Erythroblast (primary cell): ENCODE data around the gene DPP9.

ENCODE experiments used
- DNase-seq, 2 experiments: peaks; one replicate each; lab custom pipeline; 2025; lab: John Stamatoyannopoulos, UW
- GATA1 ChIP-seq: IDR thresholded peaks from 2 replicates; pipeline ENCODE4 v1.6.1; 2011; ENCODE audit warnings: low read depth, mild to moderate bottlenecking, control low read depth, low read length, moderate library complexity
- POLR2A ChIP-seq: IDR thresholded peaks from 2 replicates; pipeline ENCODE4 v1.6.1; 2011; ENCODE audit warnings: mild to moderate bottlenecking, low read length

Gene DPP9

GRCh38 chr19:4709440-4710280 lies 14.0 kb downstream of the DPP9 start:
- DNase-seq, result no peak
- TF ChIP-seq POLR2A (no peak), GATA1 (no peak)

DNA sequence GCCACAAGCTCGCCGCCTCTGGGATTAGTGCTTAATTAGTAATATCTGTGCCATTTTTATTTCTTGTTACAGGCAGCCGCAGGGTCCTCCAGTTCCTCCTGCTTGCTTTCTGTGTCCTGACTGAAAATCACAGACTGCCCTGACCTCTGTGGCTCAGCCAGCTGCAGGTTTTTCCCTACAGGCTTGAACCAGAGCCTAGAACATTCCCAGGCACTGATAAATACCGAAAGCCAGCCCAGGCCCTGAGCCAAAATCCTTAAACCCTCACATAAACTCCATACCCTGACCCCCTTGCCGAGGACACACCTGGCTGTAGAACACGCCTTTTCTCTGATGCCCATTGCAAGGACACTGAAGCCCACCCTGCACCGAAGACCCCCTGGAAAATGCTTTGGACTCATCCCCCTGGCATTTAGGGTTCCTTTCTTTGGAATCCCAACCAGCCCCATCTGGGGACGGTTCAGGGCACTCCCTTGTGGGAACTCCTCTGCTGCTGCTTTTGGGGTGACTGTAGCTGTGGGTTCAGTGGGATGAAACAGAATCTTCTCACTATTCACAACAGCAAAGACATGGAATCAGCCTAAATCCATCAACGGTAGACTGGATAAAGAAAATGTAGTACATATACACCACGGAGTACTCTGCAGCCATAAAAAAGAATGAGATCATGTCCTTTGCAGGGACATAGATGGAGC lies 15.5 kb downstream of the DPP9 start:
- no peak for TF ChIP-seq GATA1
- TF ChIP-seq POLR2A, result no peak
- DNase-seq, result no peak

- DNase-seq, result no peak
- TF ChIP-seq GATA1 (no peak), POLR2A (no peak)
Measured at GRCh38 chr19:4707322-4707721, 16.3 kb downstream of the DPP9 start.

- DNase-seq, result no peak
- TF ChIP-seq GATA1 (no peak), POLR2A (no peak)
Measured at GRCh38 chr19:4705413-4706131, 18.1 kb downstream of the DPP9 start.

- no peak for DNase-seq
- TF ChIP-seq GATA1 (no peak), POLR2A (no peak)
Measured at GRCh38 chr19:4704317-4704673, 19.3 kb downstream of the DPP9 start.

- TF ChIP-seq GATA1 (no peak), POLR2A (no peak)
- DNase-seq, result no peak
Measured at GRCh38 chr19:4703671-4704316, 19.8 kb downstream of the DPP9 start.

- DNase-seq, result no peak
- TF ChIP-seq POLR2A (no peak), GATA1 (no peak)
Measured at GRCh38 chr19:4702764-4703163, 20.9 kb downstream of the DPP9 start.

GRCh38 chr19:4701557-4701956 lies 22.1 kb downstream of the DPP9 start:
- no peak for TF ChIP-seq POLR2A
- no peak for TF ChIP-seq GATA1

GRCh38 chr19:4700693-4700970 lies 23.0 kb downstream of the DPP9 start:
- TF ChIP-seq GATA1 (no peak), POLR2A (no peak)
- DNase-seq, result no peak

More at GRCh38 chr19:4701557-4701956, 22.1 kb downstream of the DPP9 start:
- no peak for DNase-seq

GRCh38 chr19:4699826-4700692 lies 23.6 kb downstream of the DPP9 start:
- DNase-seq, result no peak
- TF ChIP-seq POLR2A (no peak), GATA1 (no peak)

DNA sequence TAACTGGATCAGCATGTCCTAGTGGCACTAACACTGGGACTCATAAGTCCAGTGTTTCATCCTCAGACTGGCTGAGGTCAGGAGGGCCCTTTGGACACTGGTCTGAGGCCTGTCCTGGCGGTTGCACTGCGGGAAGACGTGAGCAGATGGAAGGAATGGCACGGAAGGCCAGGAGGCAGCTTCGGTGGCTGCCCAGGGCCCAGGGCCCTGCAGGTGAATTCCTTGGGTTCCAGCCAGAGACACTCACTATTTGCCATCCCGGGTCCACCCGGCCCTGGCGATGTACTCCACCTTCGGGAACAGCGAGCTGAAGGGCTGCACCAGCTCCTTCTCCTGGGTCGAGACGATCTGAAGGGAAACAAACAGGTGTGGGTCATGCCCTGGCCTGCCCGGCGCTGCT lies 26.3 kb downstream of the DPP9 start:
- no peak for DNase-seq
- TF ChIP-seq POLR2A (no peak), GATA1 (no peak)

GRCh38 chr19:4695224-4695731 lies 28.4 kb downstream of the DPP9 start:
- no peak for TF ChIP-seq GATA1
- no peak for TF ChIP-seq POLR2A
- DNase-seq, result no peak
